Mesothelial cell of epicardium (in vitro differentiated cells): Measurements from ENCODE around the gene NACC2. TPM values are rescaled to one million over a fixed set of nuclear protein-coding genes. Genes with fewer than 3 reads are reported as not detected.
A peak's percentile ranks its signal among the peaks of the same experiment; 100 is the strongest.

Source experiments
- DNase-seq, 2 experiments: peaks; one replicate each; pipeline ENCODE4 v3.0.0; 2021; ENCODE audit warnings: low spot score in 2 of 2; ENCODE audit not compliant: unreplicated experiment in 2 of 2
- H3K27ac Mint-ChIP-seq: 2 replicates; pipeline ENCODE4 v1.8.0; 2021; ENCODE audit warnings: mixed read lengths
- H3K27me3 Mint-ChIP-seq: 2 replicates; pipeline ENCODE4 v1.8.0; 2021; ENCODE audit warnings: low read depth, mixed read lengths
- H3K36me3 Mint-ChIP-seq: 2 replicates; pipeline ENCODE4 v1.8.0; 2021; ENCODE audit warnings: mixed read lengths
- H3K4me1 Mint-ChIP-seq: 2 replicates; pipeline ENCODE4 v1.8.0; 2021; ENCODE audit warnings: mixed read lengths
- H3K4me3 Mint-ChIP-seq: 2 replicates; pipeline ENCODE4 v1.8.0; 2021; ENCODE audit warnings: mild to moderate bottlenecking, moderate library complexity, mixed read lengths
- H3K9me3 Mint-ChIP-seq: 2 replicates; pipeline ENCODE4 v1.8.0; 2021; ENCODE audit warnings: mixed read lengths
- CTCF ChIP-seq: fragments of 200-600 bp; sonication (generic); IDR thresholded peaks from one replicate; pipeline ENCODE4 v1.5.0; 2021; ENCODE audit warnings: antibody characterized with exemption; ENCODE audit not compliant: unreplicated experiment
- total RNA-seq: library from RNA; stranded (reverse); gene quantifications from 3 replicates; pipeline ENCODE4 v1.2.1, GENCODE V29; 2021

Gene NACC2
- total RNA-seq, 1 donor from 2014 or later, result 18.4 TPM

DNA sequence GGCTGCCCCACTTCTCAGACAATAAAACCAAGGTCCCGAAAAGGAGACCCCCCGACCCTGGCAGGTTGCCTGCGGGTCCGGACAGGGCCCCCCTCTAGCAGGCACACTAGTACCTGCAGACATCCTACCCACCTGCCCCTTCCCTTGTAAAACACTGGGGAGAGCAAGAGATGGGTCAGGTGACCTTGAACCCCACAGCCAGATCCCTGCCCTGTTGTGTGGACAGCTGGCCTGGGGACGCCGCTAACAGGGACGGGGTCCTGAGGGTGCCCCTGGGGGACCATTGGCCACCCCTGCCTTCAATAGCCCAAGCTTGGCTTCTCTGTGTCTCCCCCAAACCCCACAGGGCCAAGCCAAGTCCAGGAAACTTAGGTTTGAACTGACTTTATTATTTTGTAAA, 88.9 kb downstream of the NACC2 start:
- H3K36me3 Mint-ChIP-seq, result peaks cover 4% of the 10 kb centered on the region
- H3K4me3 Mint-ChIP-seq, result no peak overlapping the region
- no peak overlapping the region for H3K27ac Mint-ChIP-seq
- no peak for DNase-seq
- H3K27me3 Mint-ChIP-seq, result no peaks in the 10 kb centered on the region
- no peak for TF ChIP-seq CTCF
- H3K4me1 Mint-ChIP-seq, result peaks cover 20% of the 10 kb centered on the region
- no peaks in the 10 kb centered on the region for H3K9me3 Mint-ChIP-seq

GRCh38 chr9:136004712-136005111, 90.4 kb downstream of the NACC2 start:
- no peak for DNase-seq
- no peaks in the 10 kb centered on the region for H3K27me3 Mint-ChIP-seq
- peaks cover 4% of the 10 kb centered on the region for H3K36me3 Mint-ChIP-seq
- peaks cover 29% of the 10 kb centered on the region for H3K4me1 Mint-ChIP-seq
- no peak for TF ChIP-seq CTCF
- H3K4me3 Mint-ChIP-seq, result no peak overlapping the region
- H3K27ac Mint-ChIP-seq, result no peak overlapping the region
- no peaks in the 10 kb centered on the region for H3K9me3 Mint-ChIP-seq

DNA sequence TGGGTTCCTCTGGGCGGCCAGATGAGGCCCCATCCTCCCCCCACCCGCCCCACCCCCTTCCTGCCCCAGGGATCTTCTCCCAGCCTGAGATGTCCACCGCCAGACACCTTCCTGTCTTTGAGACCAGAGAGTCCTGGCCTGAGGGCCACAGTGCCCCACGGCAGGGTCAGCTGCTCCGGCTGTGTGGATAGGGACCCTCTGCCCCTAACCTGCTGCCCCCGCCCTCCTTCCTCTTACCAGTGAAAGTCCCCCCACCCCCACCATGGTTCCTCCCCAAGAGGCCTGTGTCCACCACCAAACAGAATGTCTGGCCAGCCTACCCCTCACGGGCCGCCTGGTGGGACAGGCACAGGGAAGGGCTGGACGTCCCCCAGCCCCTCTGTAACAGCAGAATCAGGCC, 90.9 kb downstream of the NACC2 start:
- no peak for DNase-seq
- H3K27ac Mint-ChIP-seq, result no peak overlapping the region

DNA sequence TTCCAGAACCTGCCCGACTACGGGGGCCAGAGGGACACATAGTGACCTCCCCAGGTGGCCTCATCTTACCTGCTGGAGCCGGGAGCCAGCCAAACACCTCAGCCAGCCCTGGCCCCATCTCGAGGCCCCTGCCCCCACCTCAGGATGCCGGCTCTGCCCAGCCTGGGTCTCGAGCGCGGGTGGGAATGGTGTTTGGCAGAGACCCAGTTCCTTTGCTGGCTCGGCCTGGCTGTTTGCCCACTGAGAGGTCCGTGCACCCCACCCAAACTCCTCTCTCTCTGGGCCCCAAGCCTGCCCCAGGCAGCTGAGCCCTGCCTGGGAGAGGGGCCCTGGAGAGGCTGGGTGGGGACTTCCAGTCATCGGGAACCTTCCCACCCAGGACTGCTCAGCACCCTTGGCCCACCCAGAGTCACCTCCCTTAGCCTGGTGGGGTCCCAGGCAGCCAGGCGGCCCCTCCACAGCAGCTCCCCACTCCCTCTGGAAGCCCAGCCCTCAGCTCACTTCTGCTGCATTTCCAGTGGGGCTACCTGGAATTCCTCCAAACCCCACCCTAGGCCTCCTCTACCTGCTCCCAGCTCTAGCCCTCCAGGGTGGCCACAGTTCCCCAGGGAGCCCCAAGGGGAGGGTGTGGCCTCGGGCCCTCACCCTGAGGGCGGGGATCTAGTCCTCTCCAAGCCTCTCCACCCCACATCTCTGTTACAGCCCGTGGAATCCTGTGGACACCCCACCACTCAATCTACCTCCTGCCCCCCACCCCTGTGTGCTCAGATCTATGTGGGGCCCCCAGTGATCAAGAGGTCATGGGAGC, 91.5 kb downstream of the NACC2 start:
- Mint-ChIP-seq H3K27me3 (no peaks in the 10 kb centered on the region), H3K36me3 (peaks cover 4% of the 10 kb centered on the region), H3K4me3 (peak overlapping the region; percentile 33), H3K27ac (no peak overlapping the region), H3K9me3 (no peaks in the 10 kb centered on the region), H3K4me1 (peaks cover 31% of the 10 kb centered on the region)
- DNase-seq, result no peak
- no peak for TF ChIP-seq CTCF

More for the DNA sequence above, 90.9 kb downstream of the NACC2 start:
- Mint-ChIP-seq H3K27me3 (no peaks in the 10 kb centered on the region), H3K9me3 (no peaks in the 10 kb centered on the region), H3K4me1 (peaks cover 31% of the 10 kb centered on the region), H3K36me3 (peaks cover 4% of the 10 kb centered on the region), H3K4me3 (no peak overlapping the region)
- TF ChIP-seq CTCF, result no peak

DNA sequence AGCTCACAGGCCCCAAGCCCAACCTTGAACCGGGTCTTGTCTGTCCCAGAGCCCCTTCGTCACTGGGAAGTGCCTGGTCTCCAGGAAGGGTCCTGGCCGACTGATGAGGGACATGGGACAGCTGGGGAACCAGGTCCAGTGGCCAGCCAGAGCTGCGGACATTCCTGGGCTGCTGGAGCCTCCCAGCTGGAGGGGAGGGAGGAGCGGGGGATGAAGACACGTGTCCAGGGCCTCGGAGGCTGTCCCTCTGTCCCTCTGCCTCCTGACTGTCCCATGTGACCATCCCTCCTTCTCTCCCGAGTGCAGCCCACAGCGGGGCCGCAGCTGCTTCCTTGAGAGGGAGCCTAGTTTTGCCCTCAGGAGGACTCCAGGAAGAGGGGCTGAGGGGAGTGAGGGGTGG, 92.2 kb downstream of the NACC2 start:
- Mint-ChIP-seq H3K27me3 (no peaks in the 10 kb centered on the region), H3K4me3 (no peak overlapping the region), H3K9me3 (no peaks in the 10 kb centered on the region), H3K36me3 (peaks cover 4% of the 10 kb centered on the region), H3K4me1 (peaks cover 31% of the 10 kb centered on the region), H3K27ac (no peak overlapping the region)
- TF ChIP-seq CTCF, result no peak
- no peak for DNase-seq
